Activated CD8-positive, alpha-beta memory T cell treated with anti-CD3 and anti-CD28 coated beads for 24 hours (primary cell): ENCODE data around the gene CNTROB.

ENCODE experiments used
- DNase-seq: peaks from one replicate; pipeline ENCODE4 v3.0.0-alpha.2; 2020

The CNTROB gene, protein sequence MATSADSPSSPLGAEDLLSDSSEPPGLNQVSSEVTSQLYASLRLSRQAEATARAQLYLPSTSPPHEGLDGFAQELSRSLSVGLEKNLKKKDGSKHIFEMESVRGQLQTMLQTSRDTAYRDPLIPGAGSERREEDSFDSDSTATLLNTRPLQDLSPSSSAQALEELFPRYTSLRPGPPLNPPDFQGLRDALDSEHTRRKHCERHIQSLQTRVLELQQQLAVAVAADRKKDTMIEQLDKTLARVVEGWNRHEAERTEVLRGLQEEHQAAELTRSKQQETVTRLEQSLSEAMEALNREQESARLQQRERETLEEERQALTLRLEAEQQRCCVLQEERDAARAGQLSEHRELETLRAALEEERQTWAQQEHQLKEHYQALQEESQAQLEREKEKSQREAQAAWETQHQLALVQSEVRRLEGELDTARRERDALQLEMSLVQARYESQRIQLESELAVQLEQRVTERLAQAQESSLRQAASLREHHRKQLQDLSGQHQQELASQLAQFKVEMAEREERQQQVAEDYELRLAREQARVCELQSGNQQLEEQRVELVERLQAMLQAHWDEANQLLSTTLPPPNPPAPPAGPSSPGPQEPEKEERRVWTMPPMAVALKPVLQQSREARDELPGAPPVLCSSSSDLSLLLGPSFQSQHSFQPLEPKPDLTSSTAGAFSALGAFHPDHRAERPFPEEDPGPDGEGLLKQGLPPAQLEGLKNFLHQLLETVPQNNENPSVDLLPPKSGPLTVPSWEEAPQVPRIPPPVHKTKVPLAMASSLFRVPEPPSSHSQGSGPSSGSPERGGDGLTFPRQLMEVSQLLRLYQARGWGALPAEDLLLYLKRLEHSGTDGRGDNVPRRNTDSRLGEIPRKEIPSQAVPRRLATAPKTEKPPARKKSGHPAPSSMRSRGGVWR

DNA sequence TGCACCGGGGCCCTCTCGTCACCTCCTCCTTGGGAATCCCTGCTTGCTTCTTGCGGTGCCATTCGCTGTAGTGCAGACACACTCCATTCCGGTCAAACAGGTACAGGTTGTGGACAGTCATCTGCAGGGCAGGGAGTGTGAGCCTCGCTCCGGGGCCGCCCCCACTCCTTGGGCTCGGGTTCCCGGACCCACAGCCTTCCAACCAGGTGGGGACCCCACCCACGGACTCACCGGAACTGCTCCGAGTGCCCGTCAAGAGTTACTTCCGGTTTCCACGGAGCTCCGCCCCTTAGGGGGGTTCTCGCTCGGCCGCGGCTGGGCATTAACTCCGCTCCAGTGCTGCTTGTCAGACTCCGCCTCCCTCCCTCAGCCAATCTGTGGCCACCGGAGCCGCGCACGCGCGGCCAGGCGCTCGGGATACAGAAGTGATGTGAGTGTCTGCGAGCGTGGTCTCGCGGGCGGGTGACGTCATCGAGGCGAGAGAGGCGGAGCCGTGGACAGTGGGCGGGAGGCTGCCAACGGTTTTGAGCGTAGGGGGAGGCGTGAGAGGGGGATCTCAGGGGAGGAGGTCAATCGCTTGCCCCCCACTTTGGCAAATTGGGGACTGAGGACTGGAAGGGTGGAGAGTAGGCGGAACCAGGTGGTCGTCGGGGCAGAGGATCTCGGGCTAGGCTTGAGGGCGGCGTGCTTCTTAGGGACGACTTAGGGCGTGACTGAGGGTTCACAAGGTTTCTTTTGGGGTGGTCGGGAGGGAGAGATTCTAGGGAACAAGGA lies at the start of gene CNTROB, which contains the start of gene TRAPPC1:
Gene CNTROB, plus strand, starts transcription at position 498 of the 774 bp plus-strand sequence. CDS start 874 bp downstream, outside the sequence.
Gene TRAPPC1, minus strand, starts transcription at position 238 of the 774 bp plus-strand sequence. Its CDS starts 117 bp downstream, at position 121.
- DNase-seq, result peak; percentile 99

DNA sequence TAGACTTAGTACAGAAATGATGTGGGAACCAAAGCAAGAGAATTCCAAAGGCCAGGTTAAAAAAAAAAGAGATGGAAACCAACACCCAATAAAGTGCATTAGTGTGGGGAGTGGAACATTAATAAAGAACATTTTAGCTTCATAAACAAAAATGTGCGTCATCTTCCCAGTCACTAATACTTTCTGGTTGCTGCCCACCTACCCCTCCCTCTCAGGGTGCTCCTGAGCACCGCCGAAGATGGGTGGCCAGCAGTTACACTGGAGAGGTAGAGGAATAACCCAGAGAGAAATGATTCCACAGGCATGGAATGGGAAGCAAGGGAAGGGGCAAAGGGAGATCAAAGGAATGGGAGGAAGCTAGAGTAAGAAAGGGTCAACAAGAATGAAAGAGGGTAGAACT lies 49.4 kb upstream of the CNTROB start:
- DNase-seq, result no peak

DNA sequence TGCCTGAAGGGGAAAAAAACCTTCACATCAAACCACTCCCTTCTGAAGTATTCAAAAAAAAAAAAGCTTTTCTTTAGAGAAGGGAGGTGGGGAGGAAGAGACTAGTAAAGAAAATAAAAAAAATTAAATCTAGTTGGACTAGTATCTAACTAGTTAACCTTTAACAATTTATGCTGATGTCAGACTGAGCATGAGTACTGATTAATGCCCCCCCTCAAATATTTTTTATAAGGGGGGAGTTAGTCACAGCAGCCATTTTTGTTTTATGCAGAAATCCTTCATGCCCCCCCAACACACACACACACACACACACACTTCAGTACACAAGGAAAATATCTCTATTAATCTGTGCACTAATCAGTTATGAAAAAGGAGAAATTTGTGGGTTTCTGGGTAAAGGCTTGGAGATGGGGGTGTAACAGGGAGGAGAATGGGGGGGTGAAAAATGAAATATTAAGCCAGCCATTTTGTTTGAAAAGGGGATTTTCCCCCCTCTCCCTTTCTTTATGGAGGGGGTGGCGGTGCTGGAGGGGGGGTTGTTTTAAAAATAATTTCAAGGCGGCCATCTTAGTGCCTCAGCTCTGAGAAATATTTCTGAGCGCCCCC lies 48.1 kb upstream of the CNTROB start:
- DNase-seq, result no peak

DNA sequence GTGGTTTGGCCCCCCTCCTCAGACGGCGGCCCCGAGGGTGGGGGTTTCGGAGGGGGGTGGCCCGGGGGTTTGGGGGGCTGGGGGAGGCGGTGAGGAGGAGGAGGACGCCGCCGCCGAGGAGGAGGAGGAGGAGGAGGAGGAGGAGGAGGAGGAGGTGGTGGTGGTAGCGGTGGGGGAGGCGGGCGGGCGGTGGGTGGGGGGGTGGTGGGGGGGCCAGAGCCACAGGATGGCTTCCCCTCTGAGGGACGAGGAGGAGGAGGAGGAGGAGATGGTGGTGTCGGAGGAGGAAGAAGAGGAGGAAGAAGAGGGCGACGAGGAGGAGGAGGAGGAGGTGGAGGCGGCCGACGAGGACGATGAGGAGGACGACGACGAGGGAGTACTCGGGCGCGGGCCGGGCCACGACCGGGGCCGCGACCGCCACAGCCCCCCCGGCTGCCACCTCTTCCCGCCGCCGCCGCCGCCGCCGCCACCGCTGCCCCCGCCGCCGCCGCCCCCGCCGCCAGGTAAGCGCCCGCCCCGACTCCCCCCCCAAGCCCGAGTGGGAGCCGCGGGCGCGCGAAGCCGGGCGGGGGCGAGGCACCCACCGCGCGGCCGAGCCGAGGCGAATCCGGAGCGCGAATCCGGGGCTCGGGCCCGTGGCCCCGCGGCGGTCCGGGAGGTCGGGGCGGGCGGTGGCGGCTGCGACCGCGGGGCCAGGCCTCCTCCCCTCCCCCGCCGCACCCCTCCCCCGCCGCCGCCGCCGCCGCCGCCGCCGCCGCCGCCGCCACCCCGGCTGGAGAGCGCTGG lies 47.2 kb upstream of the CNTROB start:
- peak; percentile 76 for DNase-seq

DNA sequence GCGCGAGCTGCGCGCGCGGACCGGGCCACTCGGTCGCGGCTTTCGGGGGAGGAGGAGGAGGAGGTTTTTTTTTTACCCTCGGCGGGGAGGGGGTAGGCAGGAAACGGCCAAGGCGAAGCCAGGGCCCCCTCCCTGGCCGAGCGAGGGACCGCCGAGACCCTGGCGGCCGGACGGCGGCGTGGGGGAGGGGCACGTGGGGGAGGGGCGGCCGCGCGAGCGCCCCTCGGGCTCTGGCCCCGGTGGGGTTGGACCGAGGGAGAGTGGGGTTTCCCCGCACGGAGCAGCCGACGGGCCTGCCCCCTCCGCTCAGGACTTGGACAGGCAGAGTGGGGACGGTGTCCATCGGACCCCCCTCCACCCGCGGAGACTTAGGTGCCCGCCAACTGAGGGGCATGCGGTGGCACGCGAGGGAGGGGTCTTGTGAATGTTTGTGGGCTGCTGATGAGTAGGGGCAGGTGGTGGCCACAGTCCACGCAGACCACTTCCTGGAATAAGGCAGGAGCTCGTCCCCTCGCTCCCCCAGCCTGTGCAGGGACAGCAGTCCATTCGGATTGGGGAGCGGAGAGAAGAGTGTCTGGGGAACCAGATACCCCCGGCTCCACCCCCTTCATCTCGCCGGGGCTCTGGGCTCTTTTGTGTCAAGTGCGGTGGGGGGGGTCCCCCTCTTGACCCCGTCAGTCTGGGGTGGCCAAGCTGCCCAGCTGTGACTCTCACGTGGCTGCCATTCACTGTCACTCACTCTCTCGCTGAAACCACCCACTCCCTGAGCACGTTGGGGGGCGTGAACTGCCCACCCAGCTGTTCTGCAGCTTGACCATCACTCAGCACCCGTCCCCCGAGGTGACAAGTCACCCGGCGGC lies 46.4 kb upstream of the CNTROB start:
- DNase-seq, result peak; percentile 83

DNA sequence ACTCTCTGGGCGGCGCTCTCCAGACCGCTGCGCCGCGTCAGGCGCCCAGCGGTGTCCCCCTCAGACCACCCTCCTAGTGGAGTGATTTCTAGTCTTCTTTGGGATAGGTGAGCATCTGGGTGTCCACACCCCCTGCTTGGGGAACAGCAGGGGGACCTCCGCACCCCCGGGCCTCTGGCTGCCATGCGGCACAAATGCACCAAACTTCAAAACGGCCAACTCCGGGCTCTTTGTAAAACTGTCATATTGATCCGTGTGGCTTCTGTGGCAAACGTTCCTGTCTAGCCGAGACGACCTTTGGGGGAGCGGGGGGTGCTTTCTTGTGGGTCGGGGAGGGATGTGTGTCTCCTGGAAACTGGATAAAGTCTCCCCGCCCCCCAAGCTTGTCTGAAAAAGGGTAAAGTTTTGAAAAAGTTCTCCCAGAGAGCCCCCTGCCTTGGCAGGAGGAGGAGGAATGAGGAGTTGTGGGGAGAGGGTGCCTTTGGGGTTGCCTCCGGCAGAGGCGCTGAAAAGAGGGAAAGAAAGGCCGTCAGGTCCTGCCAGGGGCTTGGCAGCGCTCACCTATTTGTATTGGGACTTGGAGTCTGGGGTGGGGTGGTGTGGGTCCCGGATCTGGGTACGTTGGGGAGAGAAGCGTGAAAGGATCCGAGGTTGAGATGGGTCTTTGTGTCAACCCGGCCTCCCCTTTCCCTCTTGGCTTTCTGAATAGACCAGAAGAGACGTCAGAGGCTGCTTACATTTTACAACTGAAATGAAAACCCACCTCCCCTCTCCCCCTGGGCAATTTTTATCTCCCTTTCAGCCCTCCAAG lies 45.6 kb upstream of the CNTROB start:
- peak; percentile 83 for DNase-seq

DNA sequence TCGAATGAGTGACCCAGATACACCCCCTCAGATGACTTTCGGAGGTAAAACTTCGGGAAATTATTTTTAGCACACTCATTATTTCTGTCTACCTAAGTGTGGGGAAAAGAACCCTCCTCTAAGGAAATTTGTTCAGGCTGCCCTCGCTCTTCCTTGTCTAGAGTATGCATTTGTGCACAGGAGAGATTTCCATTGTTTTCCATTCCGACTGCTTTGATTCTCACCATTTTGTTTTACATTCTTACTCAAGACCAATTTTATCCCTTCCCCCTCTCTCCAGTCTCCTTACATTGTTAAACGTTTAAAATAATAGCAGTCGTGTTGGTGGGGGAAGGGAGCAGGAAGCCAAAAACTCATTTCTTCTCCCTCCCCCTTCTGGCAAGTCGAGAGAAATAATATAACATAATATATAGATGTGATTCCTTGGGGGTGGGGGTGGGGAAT lies 44.9 kb upstream of the CNTROB start:
- no peak for DNase-seq

DNA sequence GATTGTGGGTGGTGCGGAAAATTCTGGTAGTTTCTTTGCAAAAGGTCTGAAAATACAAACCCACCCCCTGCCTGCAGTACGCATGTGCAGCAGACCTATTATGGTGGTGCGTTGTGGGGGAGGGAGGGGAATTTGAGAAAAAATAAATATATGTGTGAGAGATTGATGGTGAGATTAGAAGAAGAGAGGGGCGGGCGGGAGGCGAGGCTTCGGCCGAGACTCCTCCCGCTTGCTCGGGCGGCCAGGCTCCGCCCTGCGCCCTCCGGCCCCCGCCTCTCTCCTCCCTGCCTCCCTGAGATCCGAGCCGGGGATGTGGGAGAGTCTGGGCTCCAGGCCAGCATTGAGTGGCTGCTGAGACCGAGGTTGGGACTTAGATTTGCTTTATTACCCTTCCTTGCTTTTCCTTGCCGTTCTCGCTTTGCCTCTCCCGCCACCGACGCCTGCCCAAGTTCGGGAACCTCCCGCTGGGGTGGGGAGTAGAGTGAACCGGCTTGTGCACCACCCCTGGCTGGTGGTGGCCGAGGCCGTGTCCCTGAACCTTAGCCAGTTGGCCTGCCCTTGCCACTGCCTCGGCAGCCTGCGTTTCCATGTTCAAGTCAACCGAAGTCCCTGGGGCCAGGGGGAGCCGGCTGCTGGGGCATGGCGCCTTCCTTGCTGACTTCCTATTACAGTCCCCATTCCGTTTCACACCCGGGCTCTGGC lies 44.4 kb upstream of the CNTROB start:
- DNase-seq, result peak; percentile 91

DNA sequence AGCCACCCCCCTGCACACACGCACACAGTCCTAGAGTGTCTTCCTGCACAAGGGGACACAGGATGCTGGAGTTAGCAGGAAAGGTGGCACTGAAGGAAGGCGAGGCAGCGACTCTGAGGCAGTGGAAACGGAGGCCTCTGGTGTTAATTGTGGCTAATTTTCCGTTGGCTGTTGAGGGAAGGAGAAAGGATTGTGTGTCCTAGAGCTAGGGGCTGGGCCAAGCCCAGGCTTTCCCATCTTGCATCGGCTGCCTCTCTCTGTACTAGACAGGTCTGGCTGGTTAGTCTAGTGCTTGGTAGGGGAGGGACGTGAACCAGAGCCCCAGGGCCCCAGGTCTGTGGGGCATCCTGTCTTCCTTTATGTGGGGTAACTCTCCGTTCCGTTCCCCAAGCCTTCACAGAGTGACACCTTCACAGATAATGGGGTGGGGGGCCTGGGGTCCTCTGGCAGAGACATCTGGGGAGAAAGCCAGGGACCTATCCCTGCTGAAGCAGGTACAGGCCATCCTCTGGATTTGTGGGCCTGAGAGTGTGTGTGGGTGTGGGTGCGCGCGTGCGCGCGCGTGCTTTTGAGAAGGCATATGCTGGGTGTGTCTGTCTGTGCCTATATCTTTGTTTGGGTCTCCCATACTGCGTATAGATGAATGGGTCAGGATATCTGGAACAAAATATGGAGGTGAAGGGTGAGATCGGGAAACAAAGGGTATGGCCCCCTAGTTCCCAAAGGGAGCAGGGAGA lies 43.7 kb upstream of the CNTROB start, which contains the start of gene CHD3:
Gene CHD3, plus strand, starts transcription at position 606 of the 737 bp plus-strand sequence. CDS start 212 bp downstream, outside the sequence.
- peak; percentile 81 for DNase-seq

DNA sequence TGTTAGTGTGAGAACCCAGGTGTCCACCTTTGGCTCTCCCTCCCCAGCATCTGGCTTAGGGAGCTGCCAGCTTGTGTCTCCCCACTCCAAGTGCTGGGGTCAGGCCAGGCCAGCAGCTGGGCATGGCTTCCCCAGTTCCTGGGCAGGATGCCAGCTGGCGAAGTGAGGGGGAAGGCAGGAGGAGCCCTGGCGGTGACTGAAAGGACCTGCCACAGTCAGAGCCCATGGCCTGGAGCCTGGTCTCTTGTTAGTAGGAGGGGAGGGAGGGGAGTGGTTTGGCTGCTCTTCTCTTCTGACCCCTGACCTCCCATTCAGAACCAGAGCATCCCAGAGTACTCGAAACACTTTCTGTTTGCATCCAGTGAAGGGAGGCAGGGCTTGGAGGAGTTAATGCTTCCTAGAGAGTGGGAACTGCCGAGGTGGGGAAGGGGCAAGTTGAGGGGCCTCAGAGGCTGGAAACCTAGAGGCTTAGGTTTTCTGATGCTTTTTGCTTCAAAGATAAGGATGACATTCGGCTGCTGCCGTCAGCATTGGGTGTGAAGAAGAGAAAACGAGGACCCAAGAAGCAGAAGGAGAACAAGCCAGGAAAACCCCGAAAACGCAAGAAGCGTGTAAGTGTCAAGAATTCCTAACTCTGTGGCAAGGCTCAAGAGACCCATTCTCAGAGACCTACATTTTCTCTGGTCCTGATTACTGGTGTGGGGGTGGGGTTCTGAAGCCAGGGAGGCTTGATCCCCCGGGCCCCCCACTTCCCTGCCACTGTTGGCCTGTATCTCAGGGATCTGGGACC lies 42.6 kb upstream of the CNTROB start:
- DNase-seq, result no peak

DNA sequence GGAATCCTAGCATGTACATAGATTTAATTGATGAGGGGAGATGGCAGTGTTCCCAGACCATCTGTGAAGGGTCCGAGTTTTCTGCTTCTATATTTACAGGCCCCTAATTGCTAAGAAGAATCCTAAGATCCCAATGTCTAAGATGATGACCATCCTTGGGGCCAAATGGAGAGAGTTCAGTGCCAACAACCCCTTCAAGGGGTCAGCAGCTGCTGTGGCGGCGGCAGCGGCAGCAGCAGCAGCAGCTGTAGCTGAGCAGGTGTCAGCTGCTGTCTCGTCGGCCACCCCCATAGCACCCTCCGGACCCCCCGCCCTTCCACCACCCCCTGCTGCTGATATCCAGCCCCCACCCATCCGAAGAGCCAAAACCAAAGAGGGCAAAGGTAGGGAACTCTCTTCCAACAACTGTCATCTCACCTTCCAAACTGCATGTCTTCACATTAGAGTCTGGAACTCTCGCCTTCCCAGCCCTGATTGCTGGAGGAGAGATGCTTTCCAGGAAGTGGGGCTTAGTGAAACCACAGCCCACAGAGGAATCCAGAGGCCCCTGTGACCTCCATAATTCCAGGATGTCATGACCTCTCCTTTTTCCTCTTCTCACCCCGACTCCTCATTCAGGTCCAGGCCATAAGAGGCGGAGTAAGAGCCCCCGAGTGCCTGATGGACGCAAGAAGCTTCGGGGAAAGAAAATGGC lies 38.7 kb upstream of the CNTROB start:
- DNase-seq, result no peak

DNA sequence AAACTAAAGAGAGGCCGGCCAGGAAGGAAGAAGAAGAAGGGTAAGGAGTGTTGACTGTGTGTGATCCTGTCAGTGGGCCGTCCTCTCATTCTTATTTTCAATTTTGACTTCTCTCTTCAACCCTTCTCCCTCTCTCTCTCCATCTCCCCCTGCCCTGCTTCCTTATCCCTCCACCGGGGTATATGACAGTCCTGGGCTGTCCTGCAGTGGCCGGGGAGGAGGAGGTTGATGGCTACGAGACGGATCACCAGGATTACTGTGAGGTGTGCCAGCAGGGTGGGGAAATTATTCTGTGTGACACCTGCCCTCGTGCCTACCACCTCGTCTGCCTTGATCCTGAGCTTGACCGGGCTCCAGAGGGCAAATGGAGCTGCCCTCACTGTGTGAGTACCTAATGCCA lies 37.8 kb upstream of the CNTROB start:
- no peak for DNase-seq

DNA sequence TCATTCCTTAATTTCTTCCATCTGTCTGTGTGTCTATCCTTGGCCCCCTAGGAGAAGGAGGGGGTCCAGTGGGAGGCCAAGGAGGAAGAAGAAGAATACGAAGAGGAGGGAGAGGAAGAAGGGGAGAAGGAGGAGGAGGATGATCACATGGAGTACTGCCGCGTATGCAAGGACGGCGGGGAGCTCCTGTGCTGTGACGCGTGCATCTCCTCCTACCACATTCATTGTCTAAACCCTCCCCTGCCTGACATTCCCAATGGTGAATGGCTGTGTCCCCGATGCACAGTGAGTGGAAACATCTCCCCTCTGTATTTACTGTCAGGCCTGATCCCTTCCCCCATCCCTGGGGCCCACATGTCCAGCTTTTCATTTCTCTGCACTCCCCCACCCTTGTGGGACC lies 37.1 kb upstream of the CNTROB start:
- DNase-seq, result no peak

DNA sequence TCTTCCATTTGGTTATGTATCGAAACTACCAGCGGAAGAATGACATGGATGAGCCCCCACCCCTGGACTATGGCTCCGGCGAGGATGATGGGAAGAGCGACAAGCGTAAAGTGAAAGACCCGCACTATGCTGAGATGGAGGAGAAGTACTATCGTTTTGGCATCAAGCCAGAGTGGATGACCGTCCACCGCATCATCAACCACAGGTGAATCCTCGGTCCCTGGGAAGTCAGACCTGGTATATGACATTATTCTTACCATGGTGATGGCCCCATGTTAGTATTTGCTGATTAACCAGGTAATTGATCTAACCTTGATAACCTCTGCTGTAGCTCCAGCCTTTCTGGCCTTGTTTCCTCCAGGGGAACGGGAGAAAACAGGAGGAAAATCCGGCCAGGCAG lies 34.9 kb upstream of the CNTROB start:
- DNase-seq, result no peak

DNA sequence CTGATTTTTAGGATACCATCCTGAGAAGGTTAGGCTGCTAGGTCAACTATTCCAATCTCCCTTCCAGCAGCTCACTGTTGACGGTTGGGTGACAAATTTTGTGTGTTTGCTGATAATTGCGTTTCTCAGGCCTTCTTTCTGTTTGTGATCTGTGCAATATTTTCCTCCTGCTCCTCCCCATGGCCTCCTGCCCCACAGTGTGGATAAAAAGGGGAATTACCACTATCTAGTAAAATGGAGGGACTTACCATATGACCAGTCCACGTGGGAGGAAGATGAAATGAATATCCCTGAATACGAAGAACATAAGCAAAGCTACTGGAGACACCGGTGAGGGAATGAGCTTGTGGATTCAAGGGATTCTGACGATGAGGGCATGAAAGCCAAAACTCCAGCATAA lies 34.2 kb upstream of the CNTROB start:
- no peak for DNase-seq
